GM18505 (cell line): ENCODE measurements around the gene ACTR2.
A peak's percentile ranks its signal among the peaks of the same experiment; 100 is the strongest.
"Not testable (repeated sequence)": the region's sequence is repeated elsewhere in the genome, so short reads cannot be mapped to it uniquely, and the experiment has no call there.

ENCODE experiments used
- ATAC-seq: cut with Tn5 transposase; IDR thresholded peaks from one replicate; pipeline ENCODE4 v1.9.1; 2021; ENCODE audit not compliant: unreplicated experiment
- POLR2A ChIP-seq: IDR thresholded peaks from 4 replicates; pipeline ENCODE4 v1.6.1; 2011; ENCODE audit warnings: borderline replicate concordance; ENCODE audit not compliant: insufficient read depth, insufficient read length; ENCODE audit errors: extremely low read depth

ACTR2 gene

GRCh38 chr2:65227456-65228262 is at the start of gene ACTR2:
ACTR2 (plus strand) TSS chr2:65227831; CDS start chr2:65227910, 79 bp downstream.
- TF ChIP-seq POLR2A, result peak; percentile 94
- ATAC-seq, result peak; percentile 84

DNA sequence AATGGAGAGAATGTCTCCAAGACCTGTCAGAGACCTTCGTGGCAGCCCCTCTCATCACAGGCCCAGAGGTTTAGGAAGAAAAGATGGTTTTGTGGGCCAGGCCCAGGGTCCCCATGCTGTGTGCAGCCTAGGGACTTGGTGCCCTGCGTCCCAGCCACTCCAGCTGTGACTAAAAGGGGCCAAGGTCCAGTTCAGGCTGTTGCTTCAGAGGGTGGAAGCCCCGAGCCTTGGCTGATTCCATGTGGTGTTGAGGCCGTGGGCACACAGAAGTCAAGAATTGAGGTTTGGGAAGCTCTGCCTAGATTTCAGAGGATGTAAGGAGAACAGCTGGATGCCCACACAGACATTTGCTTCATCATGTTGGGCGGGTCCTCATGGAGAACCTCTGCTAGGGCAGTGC is 45.1 kb upstream of the ACTR2 start:
- ATAC-seq, result no peak
- no peak for TF ChIP-seq POLR2A

- ATAC-seq, result not testable (repeated sequence)
These were observed 44.2 kb upstream of the ACTR2 start for GRCh38 chr2:65183406-65183805.

GRCh38 chr2:65185012-65185411 is 42.6 kb upstream of the ACTR2 start:
- no peak for TF ChIP-seq POLR2A
- ATAC-seq, result no peak

- no peak for ATAC-seq
These were observed 41.4 kb upstream of the ACTR2 start for GRCh38 chr2:65186093-65186868.

GRCh38 chr2:65186872-65187851 is 40.5 kb upstream of the ACTR2 start:
- ATAC-seq, result no peak
- no peak for TF ChIP-seq POLR2A

More at GRCh38 chr2:65186093-65186868, 41.4 kb upstream of the ACTR2 start:
- no peak for TF ChIP-seq POLR2A

GRCh38 chr2:65193446-65193845 is 34.2 kb upstream of the ACTR2 start:
- no peak for ATAC-seq

GRCh38 chr2:65198737-65199136 is 28.9 kb upstream of the ACTR2 start:
- no peak for ATAC-seq
- no peak for TF ChIP-seq POLR2A

More at GRCh38 chr2:65193446-65193845, 34.2 kb upstream of the ACTR2 start:
- no peak for TF ChIP-seq POLR2A

DNA sequence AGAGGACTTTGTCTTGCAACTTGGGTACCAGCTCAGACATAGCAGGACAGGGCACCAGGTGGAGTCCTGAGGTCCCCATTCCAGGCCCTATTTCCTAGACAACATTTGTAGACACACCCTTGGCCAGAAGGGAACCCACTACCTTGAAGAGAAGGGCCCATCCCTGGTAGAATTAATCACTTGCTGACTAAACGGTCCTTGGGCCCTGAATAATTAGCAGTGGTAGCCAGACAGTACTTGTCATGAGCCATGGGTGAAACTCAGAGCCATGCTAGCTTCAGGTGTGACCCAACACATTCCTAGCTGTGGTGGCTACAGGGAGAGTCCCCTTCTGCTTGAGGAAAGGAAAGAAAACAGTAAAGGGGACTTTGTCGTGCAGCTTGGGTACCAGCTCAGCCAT is 28.5 kb upstream of the ACTR2 start:
- TF ChIP-seq POLR2A, result no peak
- ATAC-seq, result no peak

DNA sequence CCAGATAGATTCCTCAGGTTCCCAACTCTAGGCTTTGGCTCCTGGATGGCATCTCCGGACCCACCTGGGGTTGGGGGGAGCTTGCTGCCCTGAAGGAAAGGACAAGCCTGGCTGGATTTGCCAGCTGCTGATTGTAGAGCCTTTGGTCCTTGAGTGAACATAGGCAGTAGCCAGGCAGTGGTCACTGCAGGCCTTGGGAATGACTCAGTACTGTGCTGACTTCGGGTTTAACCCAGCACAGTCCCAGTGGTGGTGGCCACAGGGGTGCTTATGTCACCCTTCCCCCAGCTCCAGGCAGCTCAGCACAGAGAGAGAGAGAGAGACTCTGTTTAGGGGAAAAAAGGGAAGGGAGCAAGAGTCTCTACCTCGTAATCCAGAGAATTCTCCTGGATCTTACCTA is 27.7 kb upstream of the ACTR2 start:
- TF ChIP-seq POLR2A, result no peak
- no peak for ATAC-seq

- no peak for TF ChIP-seq POLR2A
- no peak for ATAC-seq
These were observed 23.0 kb upstream of the ACTR2 start for GRCh38 chr2:65204461-65205210.

GRCh38 chr2:65212115-65212514 is 15.5 kb upstream of the ACTR2 start:
- no peak for ATAC-seq
- no peak for TF ChIP-seq POLR2A
